PC-3 (cell line): ENCODE results near the gene PPM1F. TPM values are rescaled to one million over a fixed set of nuclear protein-coding genes. Genes with fewer than 3 reads are reported as not detected.
A peak's percentile ranks its signal among the peaks of the same experiment; 100 is the strongest.

Experiments used
- ATAC-seq: fragments of 200-7000 bp; cut with Tn5 transposase; 2 replicates; pipeline ENCODE4 v1.9.1; 2020; ENCODE audit warnings: mild to moderate bottlenecking, moderate library complexity
- BruUV-seq: library from RNA; stranded (reverse); fragments of 400-500 nt; replicated peaks from 2 replicates; lab custom pipeline; 2021; lab: Mats Ljungman, UMichigan
- CTCF ChIA-PET: fragments of 300-600 bp; sonication (Branson Sonifier 250); formaldehyde crosslinking; loops from one replicate; lab custom pipeline; 2022; ENCODE audit warnings: antibody characterized with exemption; lab: Charles Lee
- POLR2A ChIA-PET: fragments of 300-600 bp; sonication (Branson Sonifier 250); formaldehyde crosslinking; loops from one replicate; lab custom pipeline; 2022; ENCODE audit warnings: antibody characterized with exemption; ENCODE audit not compliant: unreplicated experiment; lab: Charles Lee
- DNase-seq: peaks from one replicate; pipeline ENCODE4 v3.0.0-alpha.2; 2015
- H2AFZ ChIP-seq: fragments of 300-600 bp; sonication (generic); 2 replicates; pipeline ENCODE4 v1.6.0; 2016; ENCODE audit warnings: antibody characterized with exemption, low read length
- H3F3A ChIP-seq: fragments of 300-600 bp; sonication (generic); one replicate; pipeline ENCODE4 v1.6.0; 2017; ENCODE audit warnings: antibody characterized with exemption, low read length, control low read depth, mild to moderate bottlenecking; ENCODE audit not compliant: unreplicated experiment
- H3K27ac ChIP-seq: fragments of 300-600 bp; sonication (generic); 2 replicates; pipeline ENCODE4 v1.5.1; 2016; ENCODE audit warnings: mild to moderate bottlenecking, low read length
- H3K27me3 ChIP-seq: fragments of 300-600 bp; sonication (generic); 2 replicates; pipeline ENCODE4 v1.6.1; 2016; ENCODE audit warnings: low read length, mixed read lengths
- H3K36me3 ChIP-seq: fragments of 300-600 bp; sonication (generic); 2 replicates; pipeline ENCODE4 v1.6.1; 2016; ENCODE audit warnings: low read depth, mixed run types, low read length, mixed read lengths
- H3K4me1 ChIP-seq: fragments of 300-600 bp; sonication (generic); 2 replicates; pipeline ENCODE4 v1.5.1; 2016; ENCODE audit warnings: low read length; ENCODE audit not compliant: insufficient read depth
- H3K4me2 ChIP-seq: fragments of 300-600 bp; sonication (generic); 2 replicates; pipeline ENCODE4 v1.6.0; 2016; ENCODE audit warnings: low read length
- H3K4me3 ChIP-seq: fragments of 300-600 bp; sonication (generic); 2 replicates; pipeline ENCODE4 v1.5.1; 2016; ENCODE audit warnings: mild to moderate bottlenecking, low read length, mixed read lengths
- H3K79me2 ChIP-seq: fragments of 300-600 bp; sonication (generic); 2 replicates; pipeline ENCODE4 v1.6.1; 2017; ENCODE audit warnings: low read length, mixed read lengths
- H3K9ac ChIP-seq: fragments of 300-600 bp; sonication (generic); 2 replicates; pipeline ENCODE4 v1.6.0; 2016; ENCODE audit warnings: mild to moderate bottlenecking, low read length
- H3K9me2 ChIP-seq: fragments of 300-600 bp; sonication (generic); replicated peaks from 2 replicates; pipeline ENCODE4 v1.6.1; 2016; ENCODE audit warnings: mixed run types, low read length, mixed read lengths
- H3K9me3 ChIP-seq: fragments of 300-600 bp; sonication (generic); 2 replicates; pipeline ENCODE4 v1.6.1; 2016; ENCODE audit warnings: low read length, mixed read lengths
- H4K20me1 ChIP-seq: fragments of 300-600 bp; sonication (generic); 2 replicates; pipeline ENCODE4 v1.6.1; 2016; ENCODE audit warnings: low read length, mixed read lengths
- EZH2 ChIP-seq: fragments of 300-600 bp; sonication (generic); IDR thresholded peaks from one replicate; pipeline ENCODE4 v1.6.1; 2017; ENCODE audit warnings: antibody characterized with exemption, mild to moderate bottlenecking, low read length; ENCODE audit not compliant: unreplicated experiment
- EZH2phosphoT487 ChIP-seq: fragments of 300-600 bp; sonication (generic); IDR thresholded peaks from 2 replicates; pipeline ENCODE4 v1.6.1; 2018; ENCODE audit warnings: mild to moderate bottlenecking, antibody characterized with exemption, low read length, borderline replicate concordance
- intact Hi-C: fragments of 100-400 bp; cut with micrococcal nuclease; formaldehyde crosslinking; loops from 2 replicates; pipeline ENCODE4 v1.9.0; 2023
- total RNA-seq: library from RNA; depleted of rRNA; stranded (reverse); fragments of >200 nt; gene quantifications from 2 replicates; pipeline ENCODE4 v1.2.3, GENCODE V29; 2014
- TF ChIP-seq, protein P1 (sequence below): fragments of 300-600 bp; sonication (generic); conservative IDR thresholded peaks from 2 replicates; pipeline ENCODE4 v1.5.1; 2017; ENCODE audit warnings: antibody characterized with exemption, low read depth, mild to moderate bottlenecking, low read length

Gene PPM1F
- total RNA-seq, 1 experiment from 2014 or later: 40.4 TPM

DNA sequence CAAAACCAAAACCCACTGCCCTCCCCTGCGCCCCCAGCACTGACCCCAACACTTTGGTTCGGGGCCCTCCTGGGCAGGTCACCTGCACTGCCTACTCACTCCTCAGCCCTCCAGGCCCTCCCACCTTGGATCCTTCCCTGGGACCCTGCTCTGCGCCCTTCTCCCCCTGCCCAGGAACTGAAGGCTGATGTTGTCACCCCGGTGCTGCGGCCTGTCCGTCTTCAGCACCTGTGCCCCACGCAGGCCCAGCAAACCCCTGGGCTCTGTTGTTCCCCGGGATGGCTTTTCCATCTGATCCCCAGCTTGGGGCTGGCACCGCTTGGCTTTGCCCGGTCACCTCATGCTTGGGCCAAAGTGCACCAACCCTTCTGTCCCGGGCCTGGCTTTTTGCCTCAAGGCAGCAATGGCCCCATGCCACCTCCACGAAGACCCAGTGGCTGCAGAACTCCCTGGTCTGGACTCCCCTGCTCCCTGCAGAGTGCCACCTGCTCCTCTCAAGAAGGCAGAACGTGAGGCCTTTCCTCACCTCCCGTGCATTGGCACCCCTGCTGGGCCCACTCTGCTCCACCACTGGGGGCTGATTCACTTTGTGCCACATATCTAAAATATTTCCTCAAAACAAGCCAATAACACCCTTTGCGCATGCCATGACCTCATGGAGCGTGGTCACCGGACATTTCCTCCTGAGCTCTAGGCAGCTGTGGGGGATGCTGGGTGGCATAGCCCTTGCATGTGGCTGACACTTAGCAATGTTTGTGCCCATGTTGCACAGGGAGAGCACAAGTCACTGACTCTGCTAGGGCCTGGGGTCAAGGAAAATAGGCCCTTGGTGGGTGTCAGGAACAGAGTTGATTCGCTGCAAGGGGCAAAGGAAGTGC, 8.8 kb downstream of the PPM1F start:
- Histone ChIP-seq H2AFZ (no peak overlapping the region), H3K36me3 (peaks cover 2% of the 10 kb centered on the region; the same call in 1 of the 2 replicates), H3K27me3 (no peaks in the 10 kb centered on the region), H3K79me2 (peaks cover 14% of the 10 kb centered on the region; the same call in 1 of the 2 replicates), H3K9ac (no peak overlapping the region), H4K20me1 (no peaks in the 10 kb centered on the region), H3K4me1 (peaks cover 19% of the 10 kb centered on the region), H3K4me2 (no peak overlapping the region), H3K27ac (no peak overlapping the region), H3K9me2 (no peaks in the 10 kb centered on the region), H3K9me3 (no peaks in the 10 kb centered on the region), H3K4me3 (no peak overlapping the region), H3F3A (peaks cover 7% of the 10 kb centered on the region)
- ChIA-PET CTCF (no interaction called here), POLR2A (no interaction called here)
- intact Hi-C loops: no loop called here
- ATAC-seq (no peak), DNase-seq (no peak)
- TF ChIP-seq EZH2phosphoT487: no peak
- no peak for TF ChIP-seq EZH2
- TF ChIP-seq, protein P1, sequence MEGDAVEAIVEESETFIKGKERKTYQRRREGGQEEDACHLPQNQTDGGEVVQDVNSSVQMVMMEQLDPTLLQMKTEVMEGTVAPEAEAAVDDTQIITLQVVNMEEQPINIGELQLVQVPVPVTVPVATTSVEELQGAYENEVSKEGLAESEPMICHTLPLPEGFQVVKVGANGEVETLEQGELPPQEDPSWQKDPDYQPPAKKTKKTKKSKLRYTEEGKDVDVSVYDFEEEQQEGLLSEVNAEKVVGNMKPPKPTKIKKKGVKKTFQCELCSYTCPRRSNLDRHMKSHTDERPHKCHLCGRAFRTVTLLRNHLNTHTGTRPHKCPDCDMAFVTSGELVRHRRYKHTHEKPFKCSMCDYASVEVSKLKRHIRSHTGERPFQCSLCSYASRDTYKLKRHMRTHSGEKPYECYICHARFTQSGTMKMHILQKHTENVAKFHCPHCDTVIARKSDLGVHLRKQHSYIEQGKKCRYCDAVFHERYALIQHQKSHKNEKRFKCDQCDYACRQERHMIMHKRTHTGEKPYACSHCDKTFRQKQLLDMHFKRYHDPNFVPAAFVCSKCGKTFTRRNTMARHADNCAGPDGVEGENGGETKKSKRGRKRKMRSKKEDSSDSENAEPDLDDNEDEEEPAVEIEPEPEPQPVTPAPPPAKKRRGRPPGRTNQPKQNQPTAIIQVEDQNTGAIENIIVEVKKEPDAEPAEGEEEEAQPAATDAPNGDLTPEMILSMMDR: no peak
- BruUV-seq: no TSS peak

DNA sequence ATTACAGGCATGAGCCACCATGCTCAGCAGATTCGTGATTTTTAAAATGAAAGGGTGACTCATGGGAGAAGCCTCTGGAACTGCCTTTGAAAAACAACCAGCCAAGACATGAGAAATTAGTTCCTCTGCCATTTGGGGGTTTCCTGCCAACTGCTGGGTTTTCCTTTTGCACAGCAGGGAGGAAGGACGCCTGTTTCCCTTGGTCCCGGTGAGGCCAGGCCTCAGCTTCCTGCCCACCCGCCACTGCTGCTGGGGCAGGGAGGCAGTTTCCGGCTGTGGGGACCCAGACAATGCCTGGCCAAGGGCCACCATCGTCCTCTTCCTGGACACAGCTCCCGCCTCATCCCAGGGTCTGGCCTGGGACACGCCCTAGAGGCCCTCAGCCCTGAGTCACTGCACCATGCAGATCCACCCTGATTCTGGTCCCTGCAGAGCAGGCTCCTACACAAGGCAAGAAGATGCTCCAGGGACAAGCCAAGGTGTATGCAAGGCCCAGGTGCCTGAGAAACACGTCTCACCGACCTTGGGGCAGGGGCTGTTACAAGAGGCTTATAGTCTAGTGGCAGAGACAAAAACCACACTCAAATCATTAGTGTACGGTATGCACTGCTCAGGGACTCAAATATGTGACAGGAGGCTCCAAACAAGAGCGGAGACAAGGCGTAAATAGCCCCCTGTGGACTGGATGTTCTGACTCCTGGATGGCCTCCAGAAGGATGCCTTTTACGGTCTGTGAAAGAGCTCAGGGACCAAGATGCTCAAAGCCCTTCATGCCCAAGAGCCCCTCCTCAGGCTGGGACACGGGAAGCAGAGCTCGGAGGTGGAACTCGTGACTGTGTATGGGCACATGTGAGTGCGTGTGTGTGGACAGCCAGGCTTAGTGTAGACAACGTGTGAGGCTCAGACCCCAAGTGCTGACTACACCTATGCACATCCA, 10.0 kb downstream of the PPM1F start:
- no peaks in the 10 kb centered on the region for H4K20me1 ChIP-seq
- H3K79me2 ChIP-seq: peaks cover 12% of the 10 kb centered on the region; the same call in 1 of the 2 replicates
- H3K4me3 ChIP-seq: no peak overlapping the region
- no peaks in the 10 kb centered on the region for H3K9me3 ChIP-seq
- peaks cover 7% of the 10 kb centered on the region for H3F3A ChIP-seq
- ATAC-seq (peak; percentile 82), DNase-seq (peak; percentile 87)
- TF ChIP-seq EZH2: no peak
- no peak for TF ChIP-seq EZH2phosphoT487
- TF ChIP-seq, protein P1: no peak
- ChIA-PET POLR2A (interaction anchor here (0.5 to 0.6 kb wide), 2 partner anchors 18 to 288 kb away, joined by 3 to 4 read pairs; no protein-coding TSS in a partner anchor), CTCF (interaction anchor here (0.7 kb wide), 1 partner anchor 40 kb away, joined by 9 read pairs; the partner anchor contains the start of gene TOP3B)
- H2AFZ ChIP-seq: peak overlapping the region; percentile 72
- H3K9me2 ChIP-seq: no peaks in the 10 kb centered on the region
- peaks cover 2% of the 10 kb centered on the region; the same call in 1 of the 2 replicates for H3K36me3 ChIP-seq
- intact Hi-C loops: no loop called here
- no TSS peak for BruUV-seq
- H3K4me2 ChIP-seq: peak overlapping the region; percentile 58
- peaks cover 25% of the 10 kb centered on the region for H3K4me1 ChIP-seq
- H3K27ac ChIP-seq: peak overlapping the region; percentile 95
- peak overlapping the region; percentile 71 for H3K9ac ChIP-seq
- H3K27me3 ChIP-seq: no peaks in the 10 kb centered on the region
